Neural cell (in vitro differentiated cells): ENCODE results near the gene CDK6. TPM values are rescaled to one million over a fixed set of nuclear protein-coding genes. Genes with fewer than 3 reads are reported as not detected.

ENCODE experiments used
- H2AFZ ChIP-seq: fragments of 200-600, 300-800 bp; sonication (generic), shearing (Covaris generic); 2 replicates; pipeline ENCODE4 v1.6.0; 2014; ENCODE audit warnings: low read depth, mild to moderate bottlenecking, antibody characterized with exemption, low read length, moderate library complexity
- H3F3A ChIP-seq: fragments of 200-600 bp; shearing (Covaris generic); 2 replicates; pipeline ENCODE4 v1.6.1; 2016; ENCODE audit warnings: mild to moderate bottlenecking, moderate library complexity, mixed read lengths, antibody characterized with exemption, low read length; ENCODE audit not compliant: insufficient read depth, poor library complexity, severe bottlenecking
- H3K27ac ChIP-seq: fragments of 200-600, 300-800 bp; sonication (generic), shearing (Covaris generic); 2 replicates; pipeline ENCODE4 v1.5.1; 2014; ENCODE audit warnings: mild to moderate bottlenecking, low read length, moderate library complexity
- H3K27me3 ChIP-seq: fragments of 300-800, 200-600 bp; sonication (generic), shearing (Covaris generic); 2 replicates; pipeline ENCODE4 v1.6.0; 2014; ENCODE audit warnings: mild to moderate bottlenecking, low read depth, low read length, moderate library complexity; ENCODE audit not compliant: insufficient read depth
- H3K36me3 ChIP-seq: fragments of 300-800, 200-600 bp; sonication (generic), shearing (Covaris generic); 2 replicates; pipeline ENCODE4 v1.5.1; 2014; ENCODE audit warnings: mild to moderate bottlenecking, antibody characterized with exemption, low read length, moderate library complexity; ENCODE audit not compliant: insufficient read depth
- H3K4me2 ChIP-seq: fragments of 300-800, 200-600 bp; sonication (generic), shearing (Covaris generic); 2 replicates; pipeline ENCODE4 v1.6.0; 2014; ENCODE audit warnings: mild to moderate bottlenecking, low read length
- H3K4me3 ChIP-seq: fragments of 300-800, 200-600 bp; sonication (generic), shearing (Covaris generic); 2 replicates; pipeline ENCODE4 v1.5.1; 2014; ENCODE audit warnings: mild to moderate bottlenecking, low read length, moderate library complexity
- H3K79me2 ChIP-seq: fragments of 200-600 bp; shearing (Covaris generic); replicated peaks from 2 replicates; pipeline ENCODE4 v1.6.0; 2014; ENCODE audit warnings: mild to moderate bottlenecking, low read length, moderate library complexity; ENCODE audit not compliant: insufficient read depth
- H3K9ac ChIP-seq: fragments of 300-800, 200-600 bp; sonication (generic), shearing (Covaris generic); 2 replicates; pipeline ENCODE4 v1.6.1; 2016; ENCODE audit warnings: mild to moderate bottlenecking, low read length, mixed read lengths
- H3K9me2 ChIP-seq: fragments of 200-600 bp; shearing (Covaris generic); 2 replicates; pipeline ENCODE4 v1.6.1; 2016; ENCODE audit warnings: mild to moderate bottlenecking, low read length, mixed read lengths; ENCODE audit not compliant: insufficient read depth
- H3K9me3 ChIP-seq: fragments of 200-600, 300-800 bp; sonication (generic), shearing (Covaris generic); 2 replicates; pipeline ENCODE4 v1.6.1; 2016; ENCODE audit warnings: mild to moderate bottlenecking, mixed run types, low read length, moderate library complexity, mixed read lengths
- H4K20me1 ChIP-seq: fragments of 200-600 bp; shearing (Covaris generic); 2 replicates; pipeline ENCODE4 v1.6.1; 2016; ENCODE audit warnings: mild to moderate bottlenecking, mixed run types; ENCODE audit not compliant: insufficient read depth
- EP300 ChIP-seq: fragments of 450-650 bp; conservative IDR thresholded peaks from 2 replicates; pipeline ENCODE4 v1.6.1; 2014; ENCODE audit warnings: antibody characterized with exemption, mild to moderate bottlenecking, moderate library complexity; ENCODE audit not compliant: poor library complexity, severe bottlenecking
- EZH2 ChIP-seq: fragments of 200-600, 300-800 bp; shearing (Covaris generic), sonication (generic); IDR thresholded peaks from 2 replicates; pipeline ENCODE4 v1.6.1; 2014; ENCODE audit warnings: antibody characterized with exemption, low read length, borderline replicate concordance, mild to moderate bottlenecking; ENCODE audit not compliant: insufficient read depth, poor library complexity, severe bottlenecking
- MXI1 ChIP-seq: fragments of 450-650 bp; conservative IDR thresholded peaks from 2 replicates; pipeline ENCODE4 v1.6.1; 2014; ENCODE audit warnings: antibody characterized with exemption, mild to moderate bottlenecking; ENCODE audit not compliant: poor library complexity, severe bottlenecking
- POLR2AphosphoS5 ChIP-seq: IDR thresholded peaks from 2 replicates; pipeline ENCODE4 v1.6.1; 2012
- RAD21 ChIP-seq: fragments of 450-650 bp; conservative IDR thresholded peaks from 2 replicates; pipeline ENCODE4 v1.6.1; 2014; ENCODE audit warnings: antibody characterized with exemption, mild to moderate bottlenecking, moderate library complexity
- REST ChIP-seq: IDR thresholded peaks from 2 replicates; pipeline ENCODE4 v1.6.1; 2012; ENCODE audit warnings: borderline replicate concordance
- SMC3 ChIP-seq: fragments of 450-650 bp; conservative IDR thresholded peaks from 2 replicates; pipeline ENCODE4 v1.6.1; 2014; ENCODE audit warnings: antibody characterized with exemption, mild to moderate bottlenecking, moderate library complexity; ENCODE audit not compliant: poor library complexity
- TAF1 ChIP-seq: IDR thresholded peaks from 2 replicates; pipeline ENCODE4 v1.6.1; 2012; ENCODE audit warnings: low read depth
- polyA plus RNA-seq: library from polyadenylated mRNA; depleted of rRNA; stranded (reverse); fragments of >200 nt; gene quantifications from 2 replicates; pipeline ENCODE4 v1.2.3, GENCODE V29; 2014
- TF ChIP-seq, protein P1 (sequence below): fragments of 450-650 bp; IDR thresholded peaks from 2 replicates; pipeline ENCODE4 v1.5.1; 2014; ENCODE audit warnings: antibody characterized with exemption, mild to moderate bottlenecking, moderate library complexity; ENCODE audit not compliant: poor library complexity, severe bottlenecking

The CDK6 gene
- polyA plus RNA-seq, 1 donor from 2014 or later = 4.1 TPM

DNA sequence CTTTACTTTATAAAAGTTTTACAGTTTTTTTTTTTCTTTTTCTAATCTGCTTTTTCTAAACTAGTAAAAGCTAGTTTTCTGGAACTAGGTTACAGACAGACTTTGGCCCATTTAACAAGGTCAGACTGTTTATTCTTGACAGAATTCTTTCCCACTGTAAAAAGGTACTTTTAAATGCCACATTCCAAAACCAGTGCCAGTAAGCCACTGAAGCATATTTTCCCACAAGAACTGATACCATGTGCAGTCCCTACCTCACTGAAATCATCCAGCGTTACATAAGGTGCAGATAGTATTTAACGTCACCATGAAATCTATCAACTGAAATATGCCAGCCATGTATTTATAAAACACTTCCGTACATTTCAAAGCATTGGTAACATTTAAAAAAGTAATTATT lies 121.6 kb downstream of the CDK6 start:
- no peaks in the 10 kb centered on the region for H3K79me2 ChIP-seq
- no peaks in the 10 kb centered on the region for H3F3A ChIP-seq
- H3K27me3 ChIP-seq = no peaks in the 10 kb centered on the region
- H3K4me2 ChIP-seq = no peak overlapping the region
- H3K9me3 ChIP-seq = no peaks in the 10 kb centered on the region
- no peaks in the 10 kb centered on the region for H4K20me1 ChIP-seq
- no peaks in the 10 kb centered on the region for H3K36me3 ChIP-seq
- no peak overlapping the region for H3K27ac ChIP-seq
- no peaks in the 10 kb centered on the region for H3K9me2 ChIP-seq
- H3K9ac ChIP-seq = no peak overlapping the region
- H3K4me3 ChIP-seq = no peak overlapping the region
- no peak overlapping the region for H2AFZ ChIP-seq
- TF ChIP-seq POLR2AphosphoS5 (no peak), RAD21 (no peak), REST (no peak), MXI1 (no peak), EZH2 (no peak), SMC3 (no peak), EP300 (no peak), TAF1 (no peak)
- TF ChIP-seq, protein P1, sequence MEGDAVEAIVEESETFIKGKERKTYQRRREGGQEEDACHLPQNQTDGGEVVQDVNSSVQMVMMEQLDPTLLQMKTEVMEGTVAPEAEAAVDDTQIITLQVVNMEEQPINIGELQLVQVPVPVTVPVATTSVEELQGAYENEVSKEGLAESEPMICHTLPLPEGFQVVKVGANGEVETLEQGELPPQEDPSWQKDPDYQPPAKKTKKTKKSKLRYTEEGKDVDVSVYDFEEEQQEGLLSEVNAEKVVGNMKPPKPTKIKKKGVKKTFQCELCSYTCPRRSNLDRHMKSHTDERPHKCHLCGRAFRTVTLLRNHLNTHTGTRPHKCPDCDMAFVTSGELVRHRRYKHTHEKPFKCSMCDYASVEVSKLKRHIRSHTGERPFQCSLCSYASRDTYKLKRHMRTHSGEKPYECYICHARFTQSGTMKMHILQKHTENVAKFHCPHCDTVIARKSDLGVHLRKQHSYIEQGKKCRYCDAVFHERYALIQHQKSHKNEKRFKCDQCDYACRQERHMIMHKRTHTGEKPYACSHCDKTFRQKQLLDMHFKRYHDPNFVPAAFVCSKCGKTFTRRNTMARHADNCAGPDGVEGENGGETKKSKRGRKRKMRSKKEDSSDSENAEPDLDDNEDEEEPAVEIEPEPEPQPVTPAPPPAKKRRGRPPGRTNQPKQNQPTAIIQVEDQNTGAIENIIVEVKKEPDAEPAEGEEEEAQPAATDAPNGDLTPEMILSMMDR = no peak

- Histone ChIP-seq H3K27ac (no peak overlapping the region), H3K36me3 (no peaks in the 10 kb centered on the region), H2AFZ (no peak overlapping the region), H3K4me2 (no peak overlapping the region), H3K9me3 (no peaks in the 10 kb centered on the region), H3K79me2 (no peaks in the 10 kb centered on the region), H3F3A (no peaks in the 10 kb centered on the region), H3K9me2 (no peaks in the 10 kb centered on the region), H3K4me3 (no peak overlapping the region), H3K27me3 (no peaks in the 10 kb centered on the region), H3K9ac (no peak overlapping the region), H4K20me1 (no peaks in the 10 kb centered on the region)
- no peak for TF ChIP-seq RAD21
- TF ChIP-seq POLR2AphosphoS5 = no peak
- no peak for TF ChIP-seq REST
- TF ChIP-seq, protein P1 = no peak
- no peak for TF ChIP-seq TAF1
- TF ChIP-seq MXI1 = no peak
- TF ChIP-seq SMC3 = no peak
- TF ChIP-seq EZH2 = no peak
- TF ChIP-seq EP300 = no peak
These were observed 122.1 kb downstream of the CDK6 start for GRCh38 chr7:92714280-92714679.
